Breast epithelium (tissue), 3 donors: ENCODE measurements around the gene C2orf15.

ENCODE experiments used
- CTCF ChIP-seq, 3 donors: fragments of 450-650 bp; IDR thresholded peaks; one replicate each; pipeline ENCODE4 v1.5.1; 2016 to 2017; ENCODE audit warnings: antibody characterized with exemption in 3 of 3, mild to moderate bottlenecking in 3 of 3, moderate library complexity in 3 of 3
- POLR2AphosphoS5 ChIP-seq, 3 donors: sonication (generic); formaldehyde crosslinking; IDR thresholded peaks; one replicate each; pipeline ENCODE4 v1.6.1; 2017; ENCODE audit warnings: antibody characterized with exemption in 3 of 3

- TF ChIP-seq POLR2AphosphoS5 (IDR thresholded peaks at IDR 0.05) = no peak
- TF ChIP-seq CTCF (IDR thresholded peaks at IDR 0.05) = no peak
These were observed 43.3 kb downstream of the C2orf15 start for GRCh38 chr2:99184811-99185210.
